Measurements from ENCODE around the gene CUEDC1.
"Not testable (repeated sequence)": the region's sequence is repeated elsewhere in the genome, so short reads cannot be mapped to it uniquely, and the experiment has no call there.

The CUEDC1 gene

GRCh38 chr17:57859601-57860413 is 95.4 kb downstream of the CUEDC1 start:
- DNase-seq (ENCODE audit: low read depth), result no peak

DNA sequence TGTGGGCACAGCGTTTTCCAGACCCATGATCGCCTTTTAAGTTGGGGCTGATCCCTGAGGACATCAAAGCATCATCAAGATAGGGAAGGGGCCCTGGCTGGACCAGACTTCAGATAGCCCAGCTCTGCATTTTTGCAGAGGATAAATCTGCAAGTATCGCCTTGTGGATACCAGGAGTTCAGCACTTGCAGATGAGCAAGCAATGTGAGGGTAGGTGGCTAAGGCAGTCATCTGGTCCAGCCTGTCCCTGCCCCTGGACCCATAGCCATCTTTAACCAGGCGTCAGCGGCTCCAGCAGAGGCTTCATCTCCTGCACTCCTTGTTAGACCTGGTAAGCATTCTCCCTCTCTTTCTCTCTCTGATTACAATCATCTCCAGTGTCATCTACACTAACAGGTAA is 96.4 kb downstream of the CUEDC1 start:
- DNase-seq (ENCODE audit: low read depth), result no peak

DNA sequence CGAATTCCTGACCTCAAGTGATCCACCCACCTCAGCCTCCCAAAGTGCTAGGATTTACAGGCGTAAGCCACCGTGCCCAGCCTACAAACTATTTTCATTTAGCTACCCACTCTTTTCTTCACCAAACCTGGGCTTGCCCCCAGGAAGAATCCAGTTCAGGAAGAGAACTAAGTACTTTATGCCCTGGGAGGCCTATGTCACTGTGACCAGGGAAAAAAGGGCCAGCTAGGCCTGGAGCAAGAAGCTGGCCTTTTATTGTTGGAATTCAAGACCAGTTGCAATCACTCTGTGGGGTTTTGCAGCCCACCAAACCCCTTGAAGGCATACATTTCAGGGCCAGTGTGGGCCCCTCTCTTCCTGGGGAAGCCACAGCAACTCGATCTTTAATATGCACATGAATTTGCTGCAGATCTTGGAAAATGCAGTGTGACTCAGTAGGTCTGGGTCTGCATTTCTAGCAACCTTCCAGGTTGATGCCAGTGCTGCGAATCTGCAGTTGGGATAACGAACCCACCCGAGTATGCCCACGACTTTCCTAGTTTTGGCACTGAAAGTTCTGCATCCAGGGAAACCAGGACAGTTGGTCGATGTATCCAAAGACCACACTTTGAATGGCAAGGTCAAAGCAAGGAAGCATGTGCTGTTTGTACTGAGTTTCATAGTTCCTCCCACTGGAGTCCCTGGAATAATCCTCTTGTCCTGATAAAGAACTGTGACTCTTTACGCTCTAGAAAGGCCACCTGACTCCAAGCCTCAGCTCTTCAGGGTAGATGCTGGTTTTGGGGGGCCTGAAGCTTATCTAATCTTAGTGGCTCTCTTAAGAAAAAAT is 98.2 kb downstream of the CUEDC1 start:
- no peak for DNase-seq (ENCODE audit: low read depth)

- DNase-seq (ENCODE audit: low read depth), result no peak
Measured at GRCh38 chr17:57855391-57856035, 99.7 kb downstream of the CUEDC1 start.

GRCh38 chr17:57853695-57854094 is 101.5 kb downstream of the CUEDC1 start:
- no peak for DNase-seq (ENCODE audit: low read depth)

GRCh38 chr17:57852955-57853328 is 102.3 kb downstream of the CUEDC1 start:
- no peak for DNase-seq (ENCODE audit: low read depth)

DNA sequence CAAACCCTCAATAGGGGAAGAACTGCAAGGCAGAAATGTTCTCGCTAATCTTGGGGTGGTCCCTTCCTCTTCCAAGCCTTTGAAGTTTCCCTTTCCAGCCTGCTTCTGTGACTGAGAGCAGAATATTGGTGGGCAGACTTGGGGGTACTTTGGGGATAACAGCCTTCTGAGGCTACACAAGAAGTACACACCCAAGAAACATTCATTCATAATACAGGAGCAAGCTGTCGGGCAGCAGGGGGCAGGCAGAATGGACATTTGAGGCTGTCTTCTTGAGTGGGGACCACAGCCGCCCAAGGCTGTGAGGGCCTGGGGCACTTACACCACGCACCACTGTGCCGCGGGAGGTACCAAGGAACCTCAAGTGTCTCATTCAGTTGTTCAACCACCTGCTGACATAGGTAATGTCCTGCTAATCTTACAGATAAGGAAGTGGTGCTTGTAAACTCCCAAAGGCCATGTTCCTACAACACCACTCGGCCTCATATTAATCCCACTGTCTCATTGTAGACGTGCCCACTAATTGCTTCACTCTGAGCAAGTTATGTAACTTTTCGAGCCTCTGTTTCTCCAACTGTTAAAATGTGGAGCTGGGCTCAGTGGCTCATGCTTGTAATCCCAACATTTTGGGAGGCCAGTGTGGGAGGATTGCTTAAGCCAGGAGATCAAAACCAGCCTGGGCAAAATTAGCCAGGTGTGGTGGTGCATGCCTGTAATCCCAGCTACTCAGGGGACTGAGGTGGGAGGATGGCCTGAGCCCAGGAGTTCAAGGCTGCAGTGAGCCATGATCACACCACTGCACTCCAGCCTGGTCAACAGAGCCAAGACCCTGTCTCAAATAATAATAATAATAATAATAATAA is 102.9 kb downstream of the CUEDC1 start:
- no peak for DNase-seq (ENCODE audit: low read depth)

- DNase-seq (ENCODE audit: low read depth), result peak; percentile 93
Measured at GRCh38 chr17:57849874-57850754, 105.1 kb downstream of the CUEDC1 start, which contains the start of gene MRPS23. Gene MRPS23 (minus strand): TSS chr17:57850044. CDS start chr17:57850010, 34 bp downstream.

DNA sequence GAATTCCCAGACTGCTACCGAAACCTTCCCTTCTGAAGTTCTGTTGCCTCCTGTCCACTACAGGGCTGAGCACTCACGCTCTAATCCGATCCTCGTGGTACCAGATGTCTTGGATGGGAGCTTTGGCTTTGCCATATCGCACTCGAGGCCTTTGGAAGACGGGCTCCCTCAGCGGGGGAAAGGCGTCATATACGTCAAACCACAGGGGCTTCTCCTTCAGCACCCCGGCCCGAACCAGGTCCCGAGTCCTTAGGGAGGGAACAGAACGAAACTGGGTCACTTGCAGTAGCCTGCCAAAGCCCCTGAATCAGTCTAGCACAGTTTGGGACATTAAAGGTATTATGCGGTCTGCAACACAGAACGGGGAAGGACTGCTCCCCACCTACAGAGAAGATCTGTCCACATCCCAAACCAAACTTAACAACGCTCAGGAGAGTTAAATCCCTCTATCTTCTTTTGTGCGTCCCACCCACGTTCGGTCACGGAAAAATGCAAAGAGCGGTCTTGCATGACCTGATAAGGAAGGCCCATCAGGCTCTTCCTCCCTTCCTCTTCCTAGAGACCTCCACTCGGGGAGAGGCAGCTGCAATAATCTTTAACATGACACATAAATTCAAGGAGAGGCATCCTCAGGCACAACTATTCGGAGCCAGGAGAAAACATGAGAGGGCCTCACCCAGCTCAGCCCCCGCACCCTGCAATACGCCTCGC is 105.9 kb downstream of the CUEDC1 start:
- no peak for DNase-seq (ENCODE audit: low read depth)

DNA sequence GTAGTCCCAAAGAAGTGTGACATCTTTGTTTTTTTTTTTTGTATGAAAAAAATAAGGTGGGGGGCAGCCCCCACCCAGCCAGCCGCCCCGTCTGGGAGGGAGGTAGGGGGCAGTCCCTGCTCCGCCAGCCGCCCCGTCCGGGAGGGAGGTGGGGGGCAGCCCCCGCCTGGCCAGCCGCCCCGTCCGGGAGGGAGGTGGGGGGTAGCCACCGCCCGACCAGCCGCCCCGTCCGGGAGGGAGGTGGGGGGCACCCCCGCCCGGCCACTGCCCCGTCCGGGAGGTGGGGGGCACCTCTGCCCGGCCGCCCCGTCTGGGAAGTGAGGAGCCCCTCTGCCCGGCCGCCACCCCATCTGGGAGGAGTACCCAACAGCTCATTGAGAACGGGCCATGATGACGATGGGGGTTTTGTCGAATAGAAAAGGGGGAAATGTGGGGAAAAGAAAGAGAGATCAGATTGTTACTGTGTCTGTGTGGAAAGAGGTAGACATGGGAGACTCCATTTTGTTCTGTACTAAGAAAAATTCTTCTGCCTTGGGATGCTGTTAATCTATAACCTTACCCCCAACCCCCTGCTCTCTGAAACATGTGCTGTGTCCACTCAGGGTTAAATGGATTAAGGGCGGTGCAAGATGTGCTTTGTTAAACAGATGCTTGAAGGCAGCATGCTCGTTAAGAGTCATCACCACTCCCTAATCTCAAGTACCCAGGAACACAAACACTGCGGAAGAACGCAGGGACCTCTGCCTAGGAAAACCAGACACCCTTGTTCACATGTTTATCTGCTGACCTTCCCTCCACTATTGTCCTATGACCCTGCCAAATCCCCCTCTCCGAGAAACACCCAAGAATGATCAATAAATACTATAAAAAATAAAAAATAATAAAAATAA is 108.9 kb downstream of the CUEDC1 start:
- DNase-seq (ENCODE audit: low read depth), result not testable (repeated sequence)

- no peak for DNase-seq (ENCODE audit: low read depth)
Measured at GRCh38 chr17:57842280-57842679, 112.9 kb downstream of the CUEDC1 start.

DNA sequence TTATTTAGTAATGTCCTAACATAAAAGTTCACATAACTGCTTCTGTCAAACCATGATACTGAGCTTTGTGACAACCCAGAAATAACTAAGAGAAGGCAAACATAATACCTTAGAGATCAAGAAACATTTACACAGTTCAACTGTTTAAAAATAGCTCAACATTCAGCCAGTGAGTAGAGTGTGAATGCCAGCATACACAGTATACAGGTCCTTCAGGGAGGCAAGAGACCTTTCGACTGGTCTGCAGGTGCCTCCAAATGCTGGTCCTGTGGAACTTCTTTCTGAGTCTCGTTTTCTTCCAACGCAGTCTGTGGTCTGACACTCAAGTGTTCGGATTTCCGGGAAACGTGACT is 115.7 kb downstream of the CUEDC1 start:
- DNase-seq (ENCODE audit: low read depth), result no peak

DNA sequence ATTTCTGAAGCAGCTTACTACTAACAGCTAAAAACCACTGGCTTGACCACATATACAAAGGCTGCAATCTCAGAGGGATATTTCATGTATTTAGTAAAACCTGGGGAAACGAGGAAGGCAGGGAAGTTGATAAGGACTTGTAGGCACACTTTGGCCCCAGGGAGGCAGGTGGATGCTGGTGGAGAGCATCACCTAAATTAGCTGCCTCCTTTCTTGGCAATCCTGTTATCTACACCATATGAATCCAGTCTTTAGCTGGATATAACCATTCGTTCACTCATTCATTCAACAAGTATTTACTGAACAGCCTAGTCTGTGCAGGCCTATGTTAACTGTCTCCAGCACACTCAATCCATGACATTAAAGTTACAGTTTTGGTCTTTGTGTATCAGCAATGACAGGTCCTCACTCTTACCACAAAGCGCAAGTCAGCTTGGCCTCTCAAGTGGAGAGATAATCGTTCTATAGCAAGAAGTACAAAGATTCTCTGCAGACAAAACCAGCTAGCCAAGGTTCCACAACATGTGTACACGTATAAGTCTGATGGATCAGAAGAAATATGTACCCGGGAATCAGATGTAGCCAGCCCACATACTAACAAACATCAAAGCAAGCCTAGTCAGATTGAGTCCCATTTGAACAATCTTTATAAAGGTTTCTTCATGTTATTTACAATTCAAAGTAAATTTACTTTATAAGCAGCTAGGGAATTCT is 116.2 kb downstream of the CUEDC1 start:
- no peak for DNase-seq (ENCODE audit: low read depth)

DNA sequence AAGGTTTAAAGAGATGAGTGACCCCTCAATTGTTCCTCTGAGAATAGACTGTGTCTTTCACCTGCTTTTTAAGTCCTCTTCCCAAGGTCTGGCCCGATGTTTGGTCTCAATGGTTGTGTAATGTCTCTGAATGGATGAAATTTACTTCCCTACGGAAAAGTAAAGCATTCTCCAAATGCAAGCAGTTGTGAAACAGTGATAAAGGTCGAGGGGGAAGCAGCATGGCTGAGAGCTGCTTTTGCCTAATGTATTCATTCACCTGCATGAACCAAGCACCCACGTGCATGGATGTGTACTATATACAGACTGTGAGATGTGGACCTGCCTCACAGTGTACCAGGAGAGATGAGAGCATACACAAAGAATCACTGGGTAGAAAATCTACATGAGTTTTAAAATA is 116.8 kb downstream of the CUEDC1 start:
- DNase-seq (ENCODE audit: low read depth), result no peak

DNA sequence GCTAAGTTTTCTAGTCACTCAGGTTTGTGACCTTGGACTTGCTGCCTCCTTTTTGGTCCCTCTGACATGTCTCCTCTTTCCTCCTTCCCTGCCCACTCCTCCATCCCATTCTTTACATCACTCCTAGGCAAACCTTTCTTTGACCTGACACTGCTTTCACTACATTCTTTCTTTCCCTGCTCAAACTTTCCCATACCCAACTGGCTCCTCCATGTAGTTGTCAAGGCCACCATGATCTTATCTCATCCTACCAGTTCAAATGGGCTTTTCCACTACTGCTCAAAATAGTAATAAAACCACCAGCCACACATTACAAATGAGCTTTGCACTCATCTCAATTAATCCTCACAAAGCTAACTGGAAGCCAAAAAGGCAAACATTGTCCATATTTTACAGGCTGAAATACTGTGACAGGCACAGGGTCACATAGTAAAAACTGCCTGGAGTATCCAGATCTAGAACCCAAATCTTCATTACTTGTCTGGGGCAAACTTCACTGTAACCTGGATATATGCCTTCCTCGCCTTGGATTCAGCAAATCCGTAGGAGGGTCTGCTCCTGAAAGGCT is 119.8 kb downstream of the CUEDC1 start:
- no peak for DNase-seq (ENCODE audit: low read depth)

- DNase-seq (ENCODE audit: low read depth), result no peak
Measured at GRCh38 chr17:57834146-57834741, 121.0 kb downstream of the CUEDC1 start.

GRCh38 chr17:57833179-57833939 is 121.9 kb downstream of the CUEDC1 start:
- DNase-seq (ENCODE audit: low read depth), result peak; percentile 58

Measured in stimulated activated CD8-positive, alpha-beta memory T cell treated with anti-CD3 and anti-CD28 coated beads, Interleukin-12 subunit alpha, Interleukin-12 subunit beta, amount 100 ng/mL, for 1 hour (primary cell).